Muscle of leg (tissue), 11 donors: ENCODE measurements around the gene GLIPR2. TPM values are rescaled to one million over a fixed set of nuclear protein-coding genes. Genes with fewer than 3 reads are reported as not detected.
A peak's percentile ranks its signal among the peaks of the same experiment; 100 is the strongest.

ENCODE experiments used
- DNase-seq: peaks from one replicate; pipeline ENCODE4 v3.0.0; 2013
- H3K27ac ChIP-seq: one replicate; pipeline ENCODE4 v1.5.1; 2013; ENCODE audit warnings: mild to moderate bottlenecking, low read length, control low read depth
- H3K27me3 ChIP-seq: one replicate; pipeline ENCODE4 v1.6.1; 2013; ENCODE audit warnings: low read length; ENCODE audit not compliant: control insufficient read depth, insufficient read depth
- H3K36me3 ChIP-seq: one replicate; pipeline ENCODE4 v1.6.1; 2013; ENCODE audit warnings: low read length; ENCODE audit not compliant: control insufficient read depth, insufficient read depth
- H3K4me1 ChIP-seq: one replicate; pipeline ENCODE4 v1.6.1; 2013; ENCODE audit warnings: low read length; ENCODE audit not compliant: control insufficient read depth, insufficient read depth
- H3K4me3 ChIP-seq: one replicate; pipeline ENCODE4 v1.5.1; 2013; ENCODE audit warnings: low read length, control low read depth
- H3K9me3 ChIP-seq: replicated peaks from 2 replicates; pipeline ENCODE4 v1.6.1; 2013; ENCODE audit warnings: low read depth, low read length; ENCODE audit not compliant: control insufficient read depth
- WGBS: methylation state at CpG from one replicate; pipeline ENCODE4 v1.1.5; 2013; ENCODE audit warnings: missing lambda C conversion rate; ENCODE audit not compliant: insufficient coverage; 5-methylcytosine and 5-hydroxymethylcytosine counted together
- polyA plus RNA-seq, 8 donors: library from polyadenylated mRNA; unstranded; fragments of 120-200 nt; gene quantifications; one replicate each; pipeline versions ENCODE4 v1.2.1 to v1.2.3, GENCODE V29; 2013; ENCODE audit warnings: inconsistent platforms in 1 of 8, low replicate concordance in 1 of 8; ENCODE audit not compliant: insufficient read length in 8 of 8, insufficient read depth in 1 of 8
- total RNA-seq: library from RNA; stranded (reverse); fragments of 120-200 nt; gene quantifications from one replicate; pipeline ENCODE4 v1.2.4, GENCODE V29; 2013

GLIPR2 gene
- total and polyA plus RNA-seq, 9 donors: 61.4 to 159 (median 129) TPM

DNA sequence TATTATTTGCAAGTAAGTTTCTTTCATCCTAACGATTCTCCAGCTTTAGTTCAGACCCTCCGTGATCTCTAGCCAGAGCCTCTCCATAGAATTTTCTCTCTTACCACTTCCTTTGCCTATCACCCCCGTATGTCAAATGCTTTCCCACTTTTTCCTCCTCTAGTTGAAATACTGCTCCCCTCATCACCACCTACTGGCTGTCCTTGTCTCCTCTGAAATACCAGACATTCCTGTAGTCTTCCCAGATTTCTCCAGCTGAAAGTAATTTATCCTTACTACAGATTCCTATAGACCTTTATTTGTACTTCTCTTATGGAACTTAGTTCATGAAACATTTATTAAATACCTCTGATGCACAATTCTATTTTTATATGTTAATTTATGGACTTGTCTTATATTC lies 36.0 kb upstream of the GLIPR2 start:
- H3K4me3 ChIP-seq: no peak overlapping the region
- 19% methylated on average over 3 of the region's 3 CpGs for WGBS
- no peaks in the 10 kb centered on the region for H3K27me3 ChIP-seq
- DNase-seq: peak; percentile 33
- H3K9me3 ChIP-seq: no peaks in the 10 kb centered on the region
- no peaks in the 10 kb centered on the region for H3K36me3 ChIP-seq
- H3K27ac ChIP-seq: no peak overlapping the region
- no peaks in the 10 kb centered on the region for H3K4me1 ChIP-seq

DNA sequence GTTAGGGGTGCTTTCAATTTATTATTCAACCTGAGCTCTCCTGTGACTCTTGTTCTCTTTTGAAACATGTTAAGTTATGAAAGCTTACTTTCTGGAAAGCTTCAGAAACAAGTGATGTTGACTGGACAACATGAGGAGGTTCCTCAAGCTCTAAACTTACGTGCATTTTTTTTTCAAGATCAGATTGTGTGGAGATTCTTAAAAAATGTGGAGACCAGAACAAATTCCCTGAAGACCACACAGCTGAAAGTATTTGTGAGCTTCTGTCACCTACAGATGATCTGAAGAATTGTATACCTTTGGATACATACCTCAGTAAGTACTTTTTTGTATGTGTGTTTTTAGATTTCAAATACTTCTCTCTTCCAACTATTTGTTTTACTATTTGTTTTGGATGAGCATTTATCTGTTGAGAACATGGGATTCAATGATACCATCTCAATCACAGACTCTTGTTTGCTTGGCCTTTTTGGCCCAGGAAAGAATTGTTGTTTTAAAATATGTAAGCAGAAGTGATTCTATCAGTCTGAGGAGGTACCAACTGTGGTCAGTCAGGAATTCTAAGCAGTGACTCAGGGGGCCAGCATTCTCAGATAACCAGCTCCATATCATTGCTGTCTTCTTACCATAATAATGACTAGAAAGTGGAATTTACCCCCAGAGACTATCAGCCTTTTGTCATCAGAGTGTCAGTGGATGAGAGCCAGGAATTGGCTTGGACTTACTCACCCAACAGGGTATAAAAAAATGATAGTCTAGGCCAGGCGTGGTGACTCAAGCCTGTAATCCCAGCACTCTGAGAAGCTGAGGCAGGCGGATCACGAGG lies 34.4 kb upstream of the GLIPR2 start:
- Histone ChIP-seq H3K4me3 (no peak overlapping the region), H3K4me1 (no peaks in the 10 kb centered on the region), H3K27ac (no peak overlapping the region), H3K36me3 (no peaks in the 10 kb centered on the region), H3K27me3 (no peaks in the 10 kb centered on the region), H3K9me3 (no peaks in the 10 kb centered on the region)
- no peak for DNase-seq
- 60% methylated on average over 2 of the region's 4 CpGs for WGBS

DNA sequence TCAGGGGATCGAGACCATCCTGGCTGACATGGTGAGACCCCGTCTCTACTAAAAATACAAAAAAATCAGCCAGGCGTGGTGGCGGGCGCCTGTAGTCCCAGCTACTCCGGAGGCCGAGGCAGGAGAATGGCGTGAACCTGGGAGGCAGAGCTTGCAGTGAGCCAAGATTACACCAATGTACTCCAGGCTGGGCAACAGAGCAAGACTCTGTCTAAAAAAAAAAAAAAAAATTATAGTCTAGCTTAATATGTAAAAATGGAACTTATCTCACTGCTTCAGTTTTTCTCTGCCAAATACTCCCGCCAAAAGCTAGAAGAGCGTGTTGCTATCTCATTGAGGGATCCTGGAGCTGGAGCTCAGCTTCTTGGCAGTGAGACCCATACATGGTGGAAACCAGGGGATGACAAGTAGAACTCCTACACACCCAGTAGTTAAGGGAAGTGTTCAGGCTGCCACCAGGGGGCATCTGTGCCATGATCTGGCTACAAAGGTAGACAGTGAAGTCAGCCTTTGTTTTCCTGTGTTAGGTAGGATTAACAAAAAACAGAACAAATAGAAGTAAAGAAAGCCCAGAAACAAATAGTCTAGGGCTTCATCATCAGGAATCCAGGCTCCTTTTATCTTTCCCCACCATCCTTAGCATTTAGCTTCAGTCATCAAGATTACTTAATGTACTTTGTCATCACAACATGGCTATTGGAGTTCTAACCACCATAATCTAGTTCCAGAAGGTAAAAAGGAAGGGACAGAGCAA lies 33.6 kb upstream of the GLIPR2 start:
- H3K9me3 ChIP-seq: no peaks in the 10 kb centered on the region
- H3K4me1 ChIP-seq: no peaks in the 10 kb centered on the region
- H3K36me3 ChIP-seq: no peaks in the 10 kb centered on the region
- no peaks in the 10 kb centered on the region for H3K27me3 ChIP-seq
- H3K4me3 ChIP-seq: no peak overlapping the region
- peak; percentile 85 for DNase-seq
- H3K27ac ChIP-seq: no peak overlapping the region
- WGBS: no CpG with 5 or more reads among the region's 10 CpGs

DNA sequence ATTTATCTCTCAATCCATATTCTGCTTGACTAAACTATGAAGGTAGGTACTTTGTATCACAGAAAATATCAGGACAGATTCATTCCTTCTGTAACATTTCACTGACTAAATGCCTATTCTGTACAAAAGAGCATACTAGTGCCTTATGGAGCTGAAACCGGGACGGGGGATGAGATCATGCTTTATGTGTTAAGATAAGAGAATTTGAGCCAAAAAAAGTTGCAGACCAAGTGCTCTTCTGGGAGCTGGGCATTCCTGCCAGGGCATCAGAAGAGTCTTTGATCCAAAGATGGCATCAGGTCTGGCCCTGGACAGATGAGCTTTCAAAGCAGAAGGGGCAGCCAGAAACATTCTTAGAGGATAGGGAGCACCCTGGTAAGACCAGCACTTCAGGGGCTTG lies 27.5 kb upstream of the GLIPR2 start:
- H3K4me3 ChIP-seq: no peak overlapping the region
- no peak for DNase-seq
- no peak overlapping the region for H3K27ac ChIP-seq
- no peaks in the 10 kb centered on the region for H3K4me1 ChIP-seq
- no CpG with 5 or more reads among the region's 2 CpGs for WGBS
- H3K27me3 ChIP-seq: no peaks in the 10 kb centered on the region
- peaks cover 12% of the 10 kb centered on the region for H3K36me3 ChIP-seq
- H3K9me3 ChIP-seq: no peaks in the 10 kb centered on the region

DNA sequence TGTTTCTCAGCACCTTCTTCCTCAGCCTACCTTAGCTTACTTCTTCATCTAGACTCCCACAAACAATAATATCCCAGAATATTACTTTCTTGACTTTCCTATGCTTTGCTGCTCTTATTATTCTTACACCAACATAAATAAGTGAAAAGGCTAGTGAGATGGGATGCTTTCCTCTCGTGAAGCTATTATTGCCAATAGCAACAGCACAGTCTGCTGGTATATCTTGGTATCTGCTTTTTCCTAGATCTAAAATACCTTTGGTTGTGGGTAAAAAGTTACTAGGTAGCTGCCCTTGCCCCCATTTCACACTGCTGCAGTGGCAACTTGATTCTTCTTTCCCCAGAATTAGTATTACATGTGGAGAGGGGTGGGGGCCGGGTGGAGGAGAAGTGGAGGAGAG lies 26.1 kb upstream of the GLIPR2 start:
- no peak overlapping the region for H3K4me3 ChIP-seq
- H3K27ac ChIP-seq: no peak overlapping the region
- no CpG with 5 or more reads among the region's 2 CpGs for WGBS
- no peaks in the 10 kb centered on the region for H3K27me3 ChIP-seq
- H3K36me3 ChIP-seq: peaks cover 12% of the 10 kb centered on the region
- no peak for DNase-seq
- no peaks in the 10 kb centered on the region for H3K9me3 ChIP-seq
- H3K4me1 ChIP-seq: no peaks in the 10 kb centered on the region

DNA sequence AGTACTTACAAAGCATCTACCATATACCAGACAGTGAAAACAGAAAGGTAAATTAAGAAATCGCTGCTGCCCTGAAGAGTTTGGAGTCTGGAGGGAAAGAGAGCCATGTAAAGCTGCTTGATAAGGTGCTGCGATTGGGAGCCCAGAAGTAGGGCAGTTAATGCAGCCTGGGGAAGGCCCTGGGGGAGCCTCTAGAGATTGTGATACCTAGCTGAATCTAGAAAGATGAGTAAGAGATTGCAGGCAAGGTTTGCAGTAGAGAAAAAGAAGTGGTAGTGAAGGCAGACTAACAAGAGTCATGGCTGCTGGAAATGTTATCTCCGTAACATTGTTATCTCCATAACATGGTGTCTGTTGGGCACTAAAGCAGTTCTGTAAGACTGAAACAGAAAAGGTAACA lies 24.0 kb upstream of the GLIPR2 start:
- Histone ChIP-seq H3K4me1 (no peaks in the 10 kb centered on the region), H3K27me3 (no peaks in the 10 kb centered on the region), H3K4me3 (no peak overlapping the region), H3K36me3 (peaks cover 19% of the 10 kb centered on the region), H3K9me3 (no peaks in the 10 kb centered on the region), H3K27ac (no peak overlapping the region)
- no peak for DNase-seq
- 94% methylated on average over 2 of the region's 3 CpGs for WGBS

DNA sequence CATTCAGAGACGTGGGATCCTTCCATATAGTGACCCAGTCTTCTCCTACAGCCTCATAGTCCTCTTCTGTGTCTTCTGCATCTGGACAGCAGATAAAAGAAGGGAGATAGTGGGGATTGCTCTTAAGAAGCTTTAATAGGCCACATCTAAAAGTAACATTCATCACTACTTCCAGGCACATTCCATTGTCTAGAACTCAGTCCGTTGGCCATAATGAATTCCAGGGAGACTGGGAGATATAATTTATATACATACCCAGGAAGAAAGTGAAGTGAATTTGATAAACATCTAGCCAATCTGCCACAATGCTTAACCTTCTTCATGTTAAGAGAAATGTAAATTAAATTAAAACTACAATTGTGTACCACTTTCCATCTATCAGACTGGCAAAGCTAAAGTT lies 22.5 kb upstream of the GLIPR2 start:
- peaks cover 29% of the 10 kb centered on the region for H3K36me3 ChIP-seq
- no peak overlapping the region for H3K4me3 ChIP-seq
- DNase-seq: no peak
- WGBS: no CpG with 5 or more reads among the region's 2 CpGs
- no peak overlapping the region for H3K27ac ChIP-seq
- H3K4me1 ChIP-seq: no peaks in the 10 kb centered on the region
- H3K27me3 ChIP-seq: no peaks in the 10 kb centered on the region
- H3K9me3 ChIP-seq: no peaks in the 10 kb centered on the region

DNA sequence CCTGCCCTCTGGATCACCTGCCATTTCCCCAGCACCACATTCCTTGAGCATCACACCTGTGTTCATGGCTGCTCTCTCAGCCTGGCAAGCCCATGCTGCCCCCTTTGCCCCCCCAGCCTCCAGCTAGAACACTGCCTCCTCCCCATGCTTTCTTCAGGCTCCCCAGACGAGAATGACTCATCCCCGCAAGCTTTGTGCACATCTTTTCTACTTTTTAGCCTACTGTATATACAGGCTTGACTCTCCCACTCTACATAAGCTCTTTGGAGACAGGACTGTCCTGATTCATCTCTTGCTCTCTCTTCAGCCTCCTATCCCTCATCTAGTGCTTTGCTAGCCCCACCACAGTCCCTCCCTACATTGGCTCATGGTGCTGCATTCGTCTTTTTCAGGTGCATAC lies 19.9 kb upstream of the GLIPR2 start:
- no peak for DNase-seq
- Histone ChIP-seq H3K27me3 (no peaks in the 10 kb centered on the region), H3K4me1 (no peaks in the 10 kb centered on the region), H3K36me3 (peaks cover 25% of the 10 kb centered on the region), H3K9me3 (no peaks in the 10 kb centered on the region), H3K4me3 (no peak overlapping the region), H3K27ac (no peak overlapping the region)
- 88% methylated on average over 2 of the region's 3 CpGs for WGBS

DNA sequence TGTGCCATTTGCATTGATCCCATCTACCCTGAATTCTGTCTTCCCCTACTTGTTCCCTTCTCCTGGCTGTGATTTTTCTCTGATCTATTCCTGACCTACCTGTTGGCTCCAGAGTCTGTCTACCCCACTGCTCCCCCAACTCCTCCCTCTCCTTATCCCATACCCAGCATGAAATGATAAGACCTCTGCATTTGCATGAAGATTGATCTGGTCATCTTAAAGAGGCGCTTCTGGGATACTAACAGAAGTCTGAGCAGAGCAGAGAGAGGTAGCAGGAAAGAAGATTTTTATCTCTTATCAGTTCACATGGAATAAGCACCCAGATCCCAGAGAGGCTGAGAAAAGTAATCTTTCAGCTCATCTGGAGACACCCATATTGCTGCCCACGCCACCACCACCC lies 18.3 kb upstream of the GLIPR2 start:
- H3K27me3 ChIP-seq: no peaks in the 10 kb centered on the region
- DNase-seq: no peak
- no peak overlapping the region for H3K27ac ChIP-seq
- H3K4me1 ChIP-seq: no peaks in the 10 kb centered on the region
- no CpG with 5 or more reads among the region's 2 CpGs for WGBS
- no peak overlapping the region for H3K4me3 ChIP-seq
- H3K9me3 ChIP-seq: no peaks in the 10 kb centered on the region
- peaks cover 36% of the 10 kb centered on the region for H3K36me3 ChIP-seq

DNA sequence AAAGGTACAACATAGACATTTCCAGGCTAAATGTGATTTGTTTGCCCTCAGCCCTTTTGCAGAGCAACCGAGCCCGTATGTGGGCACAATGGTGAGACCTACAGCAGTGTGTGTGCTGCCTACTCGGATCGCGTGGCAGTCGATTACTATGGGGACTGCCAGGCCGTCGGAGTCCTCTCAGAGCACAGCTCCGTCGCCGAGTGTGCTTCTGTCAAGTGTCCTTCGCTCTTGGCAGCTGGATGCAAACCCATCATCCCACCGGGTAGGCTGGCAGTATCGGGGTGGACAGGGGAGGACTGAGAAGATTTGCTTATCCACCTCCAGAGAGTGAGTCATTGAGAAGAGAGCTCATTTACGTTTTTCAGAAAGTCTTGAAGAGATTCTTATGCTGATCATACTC lies 17.8 kb upstream of the GLIPR2 start:
- no peaks in the 10 kb centered on the region for H3K4me1 ChIP-seq
- no peak overlapping the region for H3K27ac ChIP-seq
- WGBS: 87% methylated on average over 12 of the region's 15 CpGs
- no peaks in the 10 kb centered on the region for H3K9me3 ChIP-seq
- DNase-seq: no peak
- H3K36me3 ChIP-seq: peaks cover 36% of the 10 kb centered on the region
- no peaks in the 10 kb centered on the region for H3K27me3 ChIP-seq
- no peak overlapping the region for H3K4me3 ChIP-seq
